Mesodermal cell (in vitro differentiated cells): ENCODE data around the gene ITGB7.

ENCODE experiments used
- H3K27ac ChIP-seq: 2 replicates; pipeline ENCODE4 v1.7.0; 2013; ENCODE audit warnings: mild to moderate bottlenecking, low read depth, low read length, moderate library complexity; ENCODE audit not compliant: severe bottlenecking
- H3K36me3 ChIP-seq: 2 replicates; pipeline ENCODE4 v1.7.1; 2013; ENCODE audit warnings: mild to moderate bottlenecking, low read length, moderate library complexity; ENCODE audit not compliant: control insufficient read depth, insufficient read depth
- H3K4me1 ChIP-seq: one replicate; pipeline ENCODE4 v1.7.1; 2013; ENCODE audit warnings: mild to moderate bottlenecking, low read length; ENCODE audit not compliant: insufficient read depth, control insufficient read depth, poor library complexity, severe bottlenecking
- H3K4me3 ChIP-seq: 2 replicates; pipeline ENCODE4 v1.7.0; 2013; ENCODE audit warnings: low read length, control low read depth, mild to moderate bottlenecking; ENCODE audit not compliant: insufficient read depth, poor library complexity, severe bottlenecking; ENCODE audit errors: extremely low read depth
- H3K9me3 ChIP-seq: 2 replicates; pipeline ENCODE4 v1.7.1; 2013; ENCODE audit warnings: mild to moderate bottlenecking, low read length, moderate library complexity; ENCODE audit not compliant: control insufficient read depth
- WGBS, 2 experiments: methylation state at CpG; one replicate each; pipeline ENCODE4 v1.1.5; 2013; ENCODE audit warnings: missing lambda C conversion rate in 2 of 2; ENCODE audit not compliant: insufficient coverage in 2 of 2; 5-methylcytosine and 5-hydroxymethylcytosine counted together

Gene ITGB7

DNA sequence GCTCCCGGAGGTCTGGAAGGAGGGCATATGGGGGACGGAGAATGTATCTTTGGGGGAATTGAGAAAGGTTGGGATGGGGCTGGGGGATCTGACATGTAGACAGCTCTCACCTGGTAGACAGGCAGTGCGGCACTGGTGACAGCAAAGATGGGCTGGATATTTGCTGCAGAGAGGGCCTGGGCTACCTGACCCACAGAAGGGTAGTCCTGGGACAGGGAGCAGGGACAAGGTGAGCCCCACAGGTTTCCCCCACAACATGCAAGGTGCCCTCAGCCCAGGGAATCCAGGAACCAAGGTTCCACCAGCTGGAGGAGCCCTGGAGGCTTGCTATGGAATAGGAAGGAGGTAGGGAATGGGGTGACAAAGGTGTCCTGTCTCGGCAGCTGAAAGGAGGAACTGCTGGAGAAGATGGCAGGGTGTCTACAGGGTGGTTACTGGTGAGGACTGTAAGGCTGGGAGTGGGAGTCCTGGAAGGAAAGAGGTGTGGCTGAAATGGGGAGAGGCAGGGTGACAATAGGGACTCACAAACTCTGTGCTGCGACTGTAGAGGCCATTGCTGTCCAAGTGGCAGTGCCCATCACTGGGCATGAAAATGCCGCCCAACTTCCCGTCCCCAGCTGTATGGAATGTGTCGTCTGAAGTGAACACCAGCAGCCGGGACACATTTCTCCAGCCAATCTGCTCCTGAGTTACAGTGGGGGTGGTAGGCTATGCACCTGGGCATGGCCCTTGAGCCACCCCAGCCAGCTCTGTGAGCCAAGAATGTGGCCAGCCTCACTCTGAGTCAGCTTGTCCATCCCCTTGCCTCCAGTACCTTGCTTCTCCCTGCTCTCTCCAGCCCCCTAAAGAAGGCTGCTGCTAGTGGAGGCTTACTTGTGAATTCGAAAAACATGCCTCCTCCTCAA, 11.3 kb downstream of the ITGB7 start:
- Histone ChIP-seq H3K4me1 (no peaks in the 10 kb centered on the region), H3K4me3 (no peak overlapping the region), H3K27ac (no peak overlapping the region), H3K9me3 (no peaks in the 10 kb centered on the region), H3K36me3 (peaks cover 3% of the 10 kb centered on the region)
- 84 to 93% methylated on average over 9 to 10 of the region's 10 CpGs for WGBS, 2 experiments

GRCh38 chr12:53194973-53195372, 12.1 kb downstream of the ITGB7 start:
- Histone ChIP-seq H3K9me3 (no peaks in the 10 kb centered on the region), H3K36me3 (peaks cover 8% of the 10 kb centered on the region)
- WGBS, 2 experiments = 100% methylated on average over 1 of the region's 1 CpG

DNA sequence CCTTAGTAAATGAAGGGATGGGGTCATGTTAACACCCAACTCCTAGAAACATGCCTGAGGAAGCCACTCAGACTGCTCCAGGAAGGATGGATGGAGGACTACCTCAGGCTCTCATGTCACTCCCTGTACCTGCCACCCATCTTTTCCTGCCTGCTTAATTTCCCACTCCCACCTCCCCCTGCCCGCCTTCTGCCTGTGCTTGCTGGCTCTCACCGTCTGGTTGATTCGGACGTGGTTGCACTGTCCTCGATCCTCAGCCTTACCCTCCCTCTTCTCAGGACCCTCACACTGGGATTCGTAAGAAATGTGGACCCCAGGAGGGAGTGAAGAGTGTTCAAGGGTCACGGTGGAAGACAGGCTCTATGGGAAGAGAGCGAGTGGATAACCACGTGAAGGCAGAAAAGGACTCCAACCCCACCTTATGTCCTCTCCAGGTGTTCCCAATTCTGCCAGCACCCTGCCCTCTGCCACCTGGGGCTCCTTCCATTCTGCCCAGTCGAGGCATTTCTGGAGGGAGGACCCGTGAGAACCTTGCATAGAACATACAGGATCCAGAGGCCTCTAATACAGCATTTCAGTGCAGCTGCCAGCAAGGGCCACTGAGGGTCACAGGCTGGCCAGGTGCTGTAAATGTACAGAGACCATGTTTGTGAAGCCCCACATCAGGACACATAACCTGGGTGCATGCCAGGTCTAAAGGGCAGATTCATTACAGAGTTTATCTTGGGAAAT, 12.9 kb downstream of the ITGB7 start:
- Histone ChIP-seq H3K9me3 (no peaks in the 10 kb centered on the region), H3K36me3 (peaks cover 9% of the 10 kb centered on the region), H3K4me3 (no peak overlapping the region), H3K4me1 (no peaks in the 10 kb centered on the region), H3K27ac (no peak overlapping the region)
- WGBS, 2 experiments = 80 to 82% methylated on average over 8 of the region's 11 CpGs

More at GRCh38 chr12:53194973-53195372, 12.1 kb downstream of the ITGB7 start:
- Histone ChIP-seq H3K4me3 (no peak overlapping the region), H3K27ac (no peak overlapping the region), H3K4me1 (no peaks in the 10 kb centered on the region)

DNA sequence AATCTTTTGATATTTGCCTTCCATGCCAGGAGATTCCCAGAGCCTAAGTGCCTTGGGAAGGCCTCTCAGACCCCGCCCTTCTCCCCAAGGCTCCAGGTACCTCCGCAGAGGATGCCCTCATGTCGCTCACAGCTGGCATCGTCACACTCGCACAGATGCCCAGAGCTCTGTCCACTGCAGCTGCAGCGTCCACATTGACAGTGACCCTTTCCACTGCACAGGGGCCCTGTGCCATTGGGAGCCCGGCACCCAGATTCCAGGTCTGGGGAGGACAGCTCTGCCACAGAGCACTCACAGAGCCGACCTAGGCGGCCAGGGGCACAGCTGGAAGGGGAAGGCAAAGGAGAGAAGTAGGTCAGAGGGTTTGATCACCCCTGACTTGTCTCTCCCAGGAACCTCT, 14.0 kb downstream of the ITGB7 start:
- WGBS, 2 experiments = 92 to 96% methylated on average over 7 of the region's 9 CpGs
- H3K4me3 ChIP-seq = no peak overlapping the region
- H3K36me3 ChIP-seq = peaks cover 18% of the 10 kb centered on the region
- no peaks in the 10 kb centered on the region for H3K9me3 ChIP-seq
- no peak overlapping the region for H3K27ac ChIP-seq
- H3K4me1 ChIP-seq = no peaks in the 10 kb centered on the region

DNA sequence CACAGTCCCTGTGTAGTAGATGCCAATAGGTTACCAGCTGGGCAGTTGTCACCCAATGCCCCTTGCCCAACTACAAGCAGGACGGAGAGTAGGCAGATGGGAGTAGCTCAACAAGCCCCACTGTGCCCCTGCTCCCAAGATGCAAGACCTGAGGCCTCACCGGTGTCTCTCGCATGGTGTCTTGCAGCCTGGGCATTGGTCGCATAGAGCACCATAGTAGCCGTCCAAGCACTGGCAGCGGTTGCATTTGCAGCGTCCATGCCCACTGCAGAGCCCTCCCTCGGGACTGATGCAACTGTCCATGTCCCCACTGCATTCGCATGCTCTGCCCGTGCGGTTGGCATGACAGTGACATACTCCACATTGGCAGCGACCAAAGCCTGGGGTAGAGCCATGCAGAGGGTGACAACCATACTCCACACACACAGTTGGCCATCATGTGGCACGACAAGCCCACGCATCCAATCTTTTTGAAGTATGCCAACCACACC, 14.5 kb downstream of the ITGB7 start:
- no peak overlapping the region for H3K27ac ChIP-seq
- H3K4me3 ChIP-seq = no peak overlapping the region
- WGBS, 2 experiments = 96% methylated on average over 14 of the region's 14 CpGs
- no peaks in the 10 kb centered on the region for H3K9me3 ChIP-seq
- no peaks in the 10 kb centered on the region for H3K4me1 ChIP-seq
- H3K36me3 ChIP-seq = peaks cover 23% of the 10 kb centered on the region

- Histone ChIP-seq H3K36me3 (peaks cover 29% of the 10 kb centered on the region), H3K9me3 (no peaks in the 10 kb centered on the region), H3K4me1 (no peaks in the 10 kb centered on the region), H3K27ac (no peak overlapping the region), H3K4me3 (no peak overlapping the region)
- 97% methylated on average over 14 of the region's 14 CpGs for WGBS, 2 experiments
Measured at GRCh38 chr12:53191885-53192530, 15.0 kb downstream of the ITGB7 start.

DNA sequence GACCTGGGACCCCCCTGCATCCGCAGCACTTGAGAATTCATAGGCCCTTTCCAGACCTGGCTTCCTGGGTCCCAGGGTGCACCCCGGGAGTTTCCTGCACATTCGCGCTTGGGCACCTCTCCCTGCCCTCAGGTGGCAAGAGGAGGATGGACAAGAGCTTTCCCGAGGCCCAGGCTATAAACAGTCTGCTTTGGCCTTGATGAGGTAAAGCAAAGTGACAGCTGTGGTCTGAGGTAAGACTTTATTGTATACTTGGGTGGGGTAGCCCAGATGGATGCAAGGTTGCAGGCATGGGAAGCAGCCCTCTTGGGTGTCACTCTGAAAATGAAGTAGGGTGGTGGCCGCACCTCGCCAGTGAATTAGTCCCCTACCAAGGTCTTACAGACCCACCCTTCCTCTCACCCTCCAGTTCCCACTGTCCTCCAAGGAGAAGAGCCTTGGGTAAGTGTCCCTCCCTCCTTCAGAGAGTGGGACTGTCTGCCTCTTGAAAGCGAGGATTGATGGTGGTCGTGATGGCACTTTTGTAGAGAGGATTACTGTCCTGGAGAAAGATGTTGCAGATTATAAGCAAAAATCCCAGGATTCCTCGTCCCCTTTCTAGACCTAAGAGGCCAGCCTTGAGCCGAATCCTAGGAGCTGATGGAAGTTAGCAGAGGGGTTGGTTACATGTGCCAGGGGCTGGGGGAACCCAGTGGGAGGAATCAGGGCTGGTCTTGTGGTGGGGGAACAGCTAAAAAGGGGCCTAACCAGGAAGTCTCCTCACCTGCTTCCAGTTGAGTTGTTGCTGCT, 15.8 kb downstream of the ITGB7 start:
- no peaks in the 10 kb centered on the region for H3K9me3 ChIP-seq
- H3K27ac ChIP-seq = no peak overlapping the region
- H3K36me3 ChIP-seq = peaks cover 36% of the 10 kb centered on the region
- WGBS, 2 experiments = 94 to 99% methylated on average over 8 to 9 of the region's 11 CpGs
- no peaks in the 10 kb centered on the region for H3K4me1 ChIP-seq
- H3K4me3 ChIP-seq = no peak overlapping the region

DNA sequence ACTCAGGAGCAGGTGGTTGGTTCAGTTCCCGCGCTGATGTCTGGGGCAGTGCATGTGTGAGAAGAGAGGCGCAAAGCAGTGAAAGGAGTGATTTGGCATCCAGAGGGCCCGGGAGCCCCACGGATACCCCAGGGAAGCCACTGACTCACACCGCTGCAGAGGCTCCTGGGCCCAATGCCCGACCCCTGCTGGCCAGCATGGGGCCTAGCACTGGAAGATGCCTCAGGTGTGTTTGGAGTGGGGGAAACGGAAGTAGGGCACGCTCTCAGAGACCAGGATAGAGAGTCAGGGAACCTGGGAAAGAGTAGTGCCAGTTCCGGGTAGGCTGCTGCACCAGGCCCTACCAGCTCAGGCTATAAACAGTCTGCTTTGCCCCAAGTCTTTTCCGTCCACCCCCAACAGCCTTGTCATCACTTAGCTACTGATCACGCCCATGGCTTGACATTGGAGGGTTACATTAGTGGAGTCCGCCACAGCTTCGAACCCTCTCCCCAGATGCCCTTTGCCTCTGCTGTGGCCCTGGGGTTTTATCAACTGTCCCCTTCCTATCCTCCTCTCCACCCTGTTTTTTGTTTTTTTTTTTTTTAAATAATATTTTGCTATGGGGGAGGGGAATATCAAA, 16.8 kb downstream of the ITGB7 start:
- H3K4me1 ChIP-seq = no peaks in the 10 kb centered on the region
- H3K4me3 ChIP-seq = no peak overlapping the region
- 36 to 55% methylated on average over 11 to 13 of the region's 14 CpGs for WGBS, 2 experiments
- no peak overlapping the region for H3K27ac ChIP-seq
- no peaks in the 10 kb centered on the region for H3K9me3 ChIP-seq
- peaks cover 47% of the 10 kb centered on the region for H3K36me3 ChIP-seq

DNA sequence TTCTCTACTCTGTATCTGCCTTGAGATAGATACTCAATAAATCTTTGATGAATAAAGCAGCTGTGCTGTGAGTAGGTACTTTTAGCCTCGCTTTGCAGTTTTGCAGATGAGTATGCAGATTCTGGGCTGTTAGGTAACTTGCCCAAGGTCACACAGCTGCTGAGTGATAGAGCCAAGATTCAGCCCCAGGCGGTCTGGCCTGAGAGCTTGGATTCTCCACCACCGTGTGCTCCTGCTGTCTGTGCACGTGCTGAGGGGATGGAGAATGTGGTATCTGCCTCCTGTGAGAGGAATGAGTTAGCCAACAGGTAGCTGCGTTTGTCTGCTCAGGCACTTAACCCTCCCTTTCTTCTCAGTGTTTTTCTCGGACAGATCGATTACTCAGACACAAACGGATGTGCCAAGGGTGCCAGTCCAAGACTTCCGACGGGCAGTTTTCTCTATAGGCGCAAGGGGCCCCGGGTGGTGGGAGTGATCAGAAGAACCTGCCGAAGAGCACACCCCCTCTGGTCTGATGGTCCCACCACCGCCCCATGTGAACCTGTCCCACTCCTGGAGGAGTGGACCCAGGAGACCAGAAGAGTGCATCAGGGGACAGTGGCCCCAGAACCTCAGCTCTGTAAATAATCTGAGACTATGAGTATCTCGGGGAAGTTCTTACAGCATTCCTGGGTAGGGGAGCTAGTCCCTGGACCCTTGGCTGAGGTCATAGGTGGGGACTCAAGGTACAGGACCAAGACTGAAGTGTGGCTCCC, 19.7 kb downstream of the ITGB7 start:
- Histone ChIP-seq H3K4me1 (peaks cover 2% of the 10 kb centered on the region), H3K27ac (no peak overlapping the region), H3K36me3 (peaks cover 75% of the 10 kb centered on the region), H3K4me3 (no peak overlapping the region), H3K9me3 (no peaks in the 10 kb centered on the region)
- WGBS, 2 experiments = 92% methylated on average over 10 to 15 of the region's 15 CpGs
